GM12864 (cell line): ENCODE data around the gene TRIM59.

Experiments
- DNase-seq: peaks from one replicate; pipeline ENCODE4 v3.0.0-alpha.2; 2011; ENCODE audit warnings: low read depth
- H3K4me3 ChIP-seq: 2 replicates; pipeline ENCODE4 v1.5.1; 2011; ENCODE audit warnings: mild to moderate bottlenecking, low read depth, low read length, control low read depth
- CTCF ChIP-seq: IDR thresholded peaks from 2 replicates; pipeline ENCODE4 v1.5.1; 2011; ENCODE audit warnings: low read depth, mild to moderate bottlenecking, moderate library complexity, low read length, control low read depth, inconsistent platforms; ENCODE audit errors: missing control alignments

Gene TRIM59

DNA sequence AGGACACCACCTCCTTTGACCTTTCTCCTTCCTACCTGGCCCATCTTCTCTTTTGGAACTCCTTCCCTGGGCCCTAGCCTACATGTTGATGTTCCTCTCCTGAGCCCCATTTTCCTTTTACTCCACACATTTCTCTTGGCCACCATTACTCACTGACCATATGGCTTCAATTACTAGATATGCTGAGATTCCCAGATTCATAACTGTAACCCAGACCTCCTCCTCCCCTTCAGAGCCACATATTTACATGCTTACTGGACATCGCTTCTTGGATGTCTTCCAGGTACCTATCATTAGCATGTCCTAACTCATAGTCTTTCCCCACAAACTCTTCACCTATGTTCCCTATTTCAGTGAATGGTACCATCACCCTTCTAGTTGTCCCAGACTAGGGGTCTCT lies 24.4 kb upstream of the TRIM59 start:
- no peak for TF ChIP-seq CTCF
- DNase-seq = no peak
- H3K4me3 ChIP-seq = no peak overlapping the region

GRCh38 chr3:160473221-160473620 lies 23.6 kb upstream of the TRIM59 start:
- no peak overlapping the region for H3K4me3 ChIP-seq
- DNase-seq = no peak
- TF ChIP-seq CTCF = no peak

GRCh38 chr3:160472344-160472743 lies 22.8 kb upstream of the TRIM59 start:
- no peak overlapping the region for H3K4me3 ChIP-seq
- no peak for TF ChIP-seq CTCF
- DNase-seq = no peak

- no peak for TF ChIP-seq CTCF
- no peak for DNase-seq
- H3K4me3 ChIP-seq = no peak overlapping the region
Observed at GRCh38 chr3:160471892-160472291, 22.3 kb upstream of the TRIM59 start.

- no peak for DNase-seq
- H3K4me3 ChIP-seq = no peak overlapping the region
- no peak for TF ChIP-seq CTCF
Observed at GRCh38 chr3:160470181-160470580, 20.6 kb upstream of the TRIM59 start.

- no peak for TF ChIP-seq CTCF
- no peak for DNase-seq
Observed at GRCh38 chr3:160464971-160465370, 15.4 kb upstream of the TRIM59 start.

GRCh38 chr3:160464321-160464720 lies 14.7 kb upstream of the TRIM59 start:
- no peak for DNase-seq
- no peak for TF ChIP-seq CTCF
- H3K4me3 ChIP-seq = no peak overlapping the region

More at GRCh38 chr3:160464971-160465370, 15.4 kb upstream of the TRIM59 start:
- H3K4me3 ChIP-seq = no peak overlapping the region
